GM12891 (cell line): ENCODE measurements around the gene RUNX3.

Experiments
- POLR2A ChIP-seq: IDR thresholded peaks from 2 replicates; pipeline ENCODE4 v1.6.1; 2011; ENCODE audit warnings: low read depth, low read length, control low read depth
- POLR2AphosphoS5 ChIP-seq: IDR thresholded peaks from 2 replicates; pipeline ENCODE4 v1.6.1; 2011; ENCODE audit warnings: low read depth, low read length, control low read depth
- SPI1 ChIP-seq: IDR thresholded peaks from 2 replicates; pipeline ENCODE4 v1.6.1; 2011; ENCODE audit warnings: low read depth, low read length, control low read depth
- TAF1 ChIP-seq: IDR thresholded peaks from 2 replicates; pipeline ENCODE4 v1.6.1; 2011; ENCODE audit warnings: low read depth, low read length, control low read depth

DNA sequence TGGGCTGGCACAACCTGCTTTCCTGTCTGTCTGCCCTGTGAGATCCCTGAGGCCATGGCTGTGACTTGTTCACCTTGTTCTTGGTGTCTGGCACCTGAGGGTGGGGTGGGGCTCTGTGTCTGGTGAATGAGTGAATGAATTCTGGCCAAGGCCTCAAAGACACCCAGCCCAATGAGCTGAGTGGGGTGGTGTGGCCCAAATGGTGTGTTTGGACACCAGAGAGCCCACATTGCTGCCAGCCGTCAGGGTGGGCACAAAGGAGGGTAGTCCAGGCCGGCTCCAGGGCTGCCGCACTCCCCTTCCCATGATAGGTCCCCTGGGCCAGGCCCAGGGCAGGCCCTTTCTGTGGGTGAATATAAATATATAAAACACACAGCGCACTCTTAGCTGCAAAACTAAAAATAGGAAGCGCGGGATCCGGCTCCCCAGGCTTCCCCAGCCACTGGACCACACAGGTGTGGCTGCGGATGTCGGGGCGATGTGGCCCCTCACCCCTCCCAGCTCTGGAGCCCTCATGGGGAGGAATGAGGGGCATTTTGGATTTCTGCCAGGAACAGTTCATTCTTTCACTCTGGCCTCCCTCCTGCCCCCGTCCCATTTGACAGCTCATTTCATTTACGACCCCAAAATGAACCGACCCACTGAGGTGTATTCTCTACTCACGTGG lies 33.3 kb downstream of the RUNX3 start:
- TF ChIP-seq POLR2A (no peak), POLR2AphosphoS5 (no peak), SPI1 (no peak), TAF1 (no peak)
